ENCODE results near the gene ARAP2. TPM values are rescaled to one million over a fixed set of nuclear protein-coding genes. Genes with fewer than 3 reads are reported as not detected.

Gene ARAP2
- total and polyA plus RNA-seq, 9 of the 15 experiments (the other 6 are each of a cell fraction or from before 2014, with no cell fraction given): 0.03 to 0.35 (median 0.11) TPM; not detected in 4

GRCh38 chr4:36038491-36038890 is 205.8 kb downstream of the ARAP2 start:
- Histone ChIP-seq H3K9me1 (ENCODE audit: control insufficient read depth, insufficient read depth, low read length) (no peaks in the 10 kb centered on the region), H3K27me3 (ENCODE audit: control insufficient read depth in 2 of 2, insufficient read depth in 2 of 2, low read length in 2 of 2) (no peaks in the 10 kb centered on the region), H4K20me1 (replicated peaks; ENCODE audit: control insufficient read depth, insufficient read depth, low read length) (no peaks in the 10 kb centered on the region), H3K79me2 (ENCODE audit: control insufficient read depth, insufficient read depth, low read length) (no peaks in the 10 kb centered on the region), H3K27ac (ENCODE audit: extremely low read depth, low read depth, low read length) (no peak overlapping the region), H3K9ac (ENCODE audit: insufficient read depth in 1 of 2, low read depth in 2 of 2, low read length in 2 of 2) (no peak overlapping the region), H3K4me3 (no peak overlapping the region), H3K9me3 (replicated peaks; ENCODE audit: control insufficient read depth, insufficient read depth, low read depth, low read length) (peaks cover 1% of the 10 kb centered on the region; the same call in 1 of the 2 replicates), H3K36me3 (ENCODE audit: control insufficient read depth, insufficient read depth, low read length) (no peaks in the 10 kb centered on the region), H3K4me1 (replicated peaks in 1 of 2; ENCODE audit: control insufficient read depth in 2 of 2, insufficient read depth in 2 of 2, low read length in 2 of 2) (no peaks in the 10 kb centered on the region), H2AFZ (ENCODE audit: low read depth, low read length) (no peak overlapping the region), H3K4me2 (ENCODE audit: insufficient read depth, low read length) (no peak overlapping the region)
- in situ Hi-C loops (cut with MboI) (no loop called here), intact Hi-C loops (cut with micrococcal nuclease) (no loop called here)
- POLR2A ChIA-PET: no interaction called here
- FAIRE-seq (no peak), ATAC-seq (no peak), DNase-seq (ENCODE audit: extremely low read depth in 1 of 4, low spot score in 3 of 4) (no peak)
- no TSS peak for BruUV-seq (replicated peaks)
- CTCF ChIA-PET (ENCODE audit: low intra/inter-chr PET ratio): no interaction called here
- 0% methylated on average over 1 of the region's 1 CpG for WGBS (ENCODE audit: insufficient coverage, low coverage, missing lambda C conversion rate)
- no peak for TF ChIP-seq MXI1 (IDR thresholded peaks at IDR 0.05; ENCODE audit: low read depth, low read length)
- TF ChIP-seq, protein P1, sequence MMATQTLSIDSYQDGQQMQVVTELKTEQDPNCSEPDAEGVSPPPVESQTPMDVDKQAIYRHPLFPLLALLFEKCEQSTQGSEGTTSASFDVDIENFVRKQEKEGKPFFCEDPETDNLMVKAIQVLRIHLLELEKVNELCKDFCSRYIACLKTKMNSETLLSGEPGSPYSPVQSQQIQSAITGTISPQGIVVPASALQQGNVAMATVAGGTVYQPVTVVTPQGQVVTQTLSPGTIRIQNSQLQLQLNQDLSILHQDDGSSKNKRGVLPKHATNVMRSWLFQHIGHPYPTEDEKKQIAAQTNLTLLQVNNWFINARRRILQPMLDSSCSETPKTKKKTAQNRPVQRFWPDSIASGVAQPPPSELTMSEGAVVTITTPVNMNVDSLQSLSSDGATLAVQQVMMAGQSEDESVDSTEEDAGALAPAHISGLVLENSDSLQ (IDR thresholded peaks at IDR 0.05): no peak
- no peak for TF ChIP-seq RAD51 (IDR thresholded peaks at IDR 0.05; ENCODE audit: borderline replicate concordance, low read depth)
- TF ChIP-seq, protein P2, sequence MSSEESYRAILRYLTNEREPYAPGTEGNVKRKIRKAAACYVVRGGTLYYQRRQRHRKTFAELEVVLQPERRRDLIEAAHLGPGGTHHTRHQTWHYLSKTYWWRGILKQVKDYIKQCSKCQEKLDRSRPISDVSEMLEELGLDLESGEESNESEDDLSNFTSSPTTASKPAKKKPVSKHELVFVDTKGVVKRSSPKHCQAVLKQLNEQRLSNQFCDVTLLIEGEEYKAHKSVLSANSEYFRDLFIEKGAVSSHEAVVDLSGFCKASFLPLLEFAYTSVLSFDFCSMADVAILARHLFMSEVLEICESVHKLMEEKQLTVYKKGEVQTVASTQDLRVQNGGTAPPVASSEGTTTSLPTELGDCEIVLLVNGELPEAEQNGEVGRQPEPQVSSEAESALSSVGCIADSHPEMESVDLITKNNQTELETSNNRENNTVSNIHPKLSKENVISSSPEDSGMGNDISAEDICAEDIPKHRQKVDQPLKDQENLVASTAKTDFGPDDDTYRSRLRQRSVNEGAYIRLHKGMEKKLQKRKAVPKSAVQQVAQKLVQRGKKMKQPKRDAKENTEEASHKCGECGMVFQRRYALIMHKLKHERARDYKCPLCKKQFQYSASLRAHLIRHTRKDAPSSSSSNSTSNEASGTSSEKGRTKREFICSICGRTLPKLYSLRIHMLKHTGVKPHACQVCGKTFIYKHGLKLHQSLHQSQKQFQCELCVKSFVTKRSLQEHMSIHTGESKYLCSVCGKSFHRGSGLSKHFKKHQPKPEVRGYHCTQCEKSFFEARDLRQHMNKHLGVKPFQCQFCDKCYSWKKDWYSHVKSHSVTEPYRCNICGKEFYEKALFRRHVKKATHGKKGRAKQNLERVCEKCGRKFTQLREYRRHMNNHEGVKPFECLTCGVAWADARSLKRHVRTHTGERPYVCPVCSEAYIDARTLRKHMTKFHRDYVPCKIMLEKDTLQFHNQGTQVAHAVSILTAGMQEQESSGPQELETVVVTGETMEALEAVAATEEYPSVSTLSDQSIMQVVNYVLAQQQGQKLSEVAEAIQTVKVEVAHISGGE (CRISPR knock-in tag; IDR thresholded peaks at IDR 0.05): no peak
- no peak for TF ChIP-seq PHF21A (IDR thresholded peaks at IDR 0.05; ENCODE audit: borderline replicate concordance, low read depth)
- TF ChIP-seq ZNF589 (CRISPR knock-in tag; IDR thresholded peaks at IDR 0.05; ENCODE audit: low read depth): no peak
- TF ChIP-seq, protein P3, sequence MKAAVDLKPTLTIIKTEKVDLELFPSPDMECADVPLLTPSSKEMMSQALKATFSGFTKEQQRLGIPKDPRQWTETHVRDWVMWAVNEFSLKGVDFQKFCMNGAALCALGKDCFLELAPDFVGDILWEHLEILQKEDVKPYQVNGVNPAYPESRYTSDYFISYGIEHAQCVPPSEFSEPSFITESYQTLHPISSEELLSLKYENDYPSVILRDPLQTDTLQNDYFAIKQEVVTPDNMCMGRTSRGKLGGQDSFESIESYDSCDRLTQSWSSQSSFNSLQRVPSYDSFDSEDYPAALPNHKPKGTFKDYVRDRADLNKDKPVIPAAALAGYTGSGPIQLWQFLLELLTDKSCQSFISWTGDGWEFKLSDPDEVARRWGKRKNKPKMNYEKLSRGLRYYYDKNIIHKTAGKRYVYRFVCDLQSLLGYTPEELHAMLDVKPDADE (conservative IDR thresholded peaks at IDR 0.05; ENCODE audit: control insufficient read depth, low read depth, low read length): no peak
- TF ChIP-seq KDM4B (IDR thresholded peaks at IDR 0.05; ENCODE audit: borderline replicate concordance in 2 of 2, low read depth in 1 of 2): no peak
- TF ChIP-seq ZNF830 (CRISPR knock-in tag; IDR thresholded peaks at IDR 0.05): no peak
- no peak for TF ChIP-seq ZNF507 (tag; conservative IDR thresholded peaks at IDR 0.05)
- no peak for TF ChIP-seq ASH1L (IDR thresholded peaks at IDR 0.05; ENCODE audit: borderline replicate concordance, low read depth, partially characterized antibody)
- no peak for TF ChIP-seq ARID3B (CRISPR knock-in tag; IDR thresholded peaks at IDR 0.05; ENCODE audit: borderline replicate concordance)
- TF ChIP-seq CREB1 (IDR thresholded peaks at IDR 0.05): no peak
- TF ChIP-seq CREB1 (CRISPR knock-in tag; IDR thresholded peaks at IDR 0.05): no peak
- no peak for TF ChIP-seq DACH1 (IDR thresholded peaks at IDR 0.05; ENCODE audit: partially characterized antibody)
- no peak for TF ChIP-seq NFATC3 (IDR thresholded peaks at IDR 0.05)
- no peak for TF ChIP-seq SMARCB1 (IDR thresholded peaks at IDR 0.05; ENCODE audit: insufficient read length, low read depth)
